ENCODE data around the gene BRIP1.
"Not testable (repeated sequence)": the region's sequence is repeated elsewhere in the genome, so short reads cannot be mapped to it uniquely, and the experiment has no call there.

The BRIP1 gene

GRCh38 chr17:61723183-61723582, 140.1 kb downstream of the BRIP1 start:
- no peak for DNase-seq

GRCh38 chr17:61722398-61722797, 140.9 kb downstream of the BRIP1 start:
- no peak for DNase-seq

- DNase-seq: no peak
These were observed 143.1 kb downstream of the BRIP1 start for GRCh38 chr17:61720016-61720795.

- not testable (repeated sequence) for DNase-seq
These were observed 144.1 kb downstream of the BRIP1 start for GRCh38 chr17:61719220-61719619.

GRCh38 chr17:61718022-61718421, 145.3 kb downstream of the BRIP1 start:
- DNase-seq: no peak

GRCh38 chr17:61717352-61717751, 146.0 kb downstream of the BRIP1 start:
- DNase-seq: no peak

DNA sequence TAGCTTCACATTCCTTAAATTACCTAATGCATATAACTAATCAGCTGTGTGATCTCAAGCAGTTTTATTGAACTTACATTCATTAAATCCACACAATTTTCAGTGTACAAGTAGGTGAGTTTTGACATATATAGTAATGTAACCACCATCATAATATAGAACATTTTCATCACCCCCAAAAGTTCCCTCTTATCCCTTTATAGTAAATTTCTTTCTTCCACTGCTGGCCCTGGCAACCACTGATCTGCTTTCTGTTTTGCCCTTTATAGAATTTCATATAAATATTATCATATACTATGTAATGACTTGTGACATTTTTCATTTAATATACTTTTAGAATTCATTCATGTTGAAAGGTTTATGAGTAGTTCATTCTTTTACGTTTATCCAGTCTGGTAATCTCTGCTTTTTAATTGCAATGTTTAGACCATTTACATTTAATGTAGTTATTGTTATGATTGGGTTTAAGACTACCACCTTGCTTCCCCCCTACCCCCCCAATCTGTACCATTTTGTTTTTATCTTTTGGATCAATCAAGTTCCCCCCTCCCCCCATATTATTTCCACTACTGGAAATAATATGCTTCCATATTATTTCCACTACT, 147.0 kb downstream of the BRIP1 start:
- DNase-seq: no peak

GRCh38 chr17:61715348-61715747, 148.0 kb downstream of the BRIP1 start:
- no peak for DNase-seq

GRCh38 chr17:61714300-61714699, 149.0 kb downstream of the BRIP1 start:
- no peak for DNase-seq

DNA sequence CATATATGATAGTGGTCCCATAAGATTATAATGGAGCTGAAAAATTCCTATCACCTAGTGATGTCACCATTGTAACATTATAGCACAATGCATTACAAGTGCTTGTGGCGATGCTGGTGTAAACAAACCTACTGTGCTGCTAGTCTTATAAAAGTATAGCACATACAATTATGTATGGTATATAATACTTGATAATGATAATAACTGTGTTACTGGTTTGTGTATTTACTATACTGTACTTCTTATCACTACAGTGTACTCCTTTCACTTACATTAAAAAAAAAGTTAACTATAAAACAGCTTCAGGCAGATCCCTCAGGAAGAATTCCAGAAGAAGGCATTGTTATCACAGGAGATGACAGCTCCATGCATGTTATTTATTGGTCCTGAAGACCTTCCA, 150.3 kb downstream of the BRIP1 start:
- DNase-seq: no peak

DNA sequence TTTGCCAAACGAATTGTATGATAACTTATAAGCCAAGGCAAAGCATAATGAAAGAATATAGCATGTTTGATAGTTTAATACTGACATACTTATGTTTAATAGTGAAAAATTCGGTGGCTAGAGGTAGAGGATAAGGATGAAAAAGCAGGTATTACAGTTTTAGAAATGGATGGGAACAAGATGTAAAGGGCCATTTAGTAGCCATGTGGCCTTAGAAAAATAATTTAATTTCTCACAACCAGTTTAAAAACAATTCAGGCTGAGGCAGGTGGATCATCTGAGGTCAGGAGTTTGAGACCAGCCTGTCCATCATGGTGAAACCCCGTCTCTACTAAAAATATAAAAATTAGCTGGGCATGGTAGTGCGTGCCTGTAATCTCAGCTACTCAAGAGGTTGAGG, 152.8 kb downstream of the BRIP1 start:
- no peak for DNase-seq

DNA sequence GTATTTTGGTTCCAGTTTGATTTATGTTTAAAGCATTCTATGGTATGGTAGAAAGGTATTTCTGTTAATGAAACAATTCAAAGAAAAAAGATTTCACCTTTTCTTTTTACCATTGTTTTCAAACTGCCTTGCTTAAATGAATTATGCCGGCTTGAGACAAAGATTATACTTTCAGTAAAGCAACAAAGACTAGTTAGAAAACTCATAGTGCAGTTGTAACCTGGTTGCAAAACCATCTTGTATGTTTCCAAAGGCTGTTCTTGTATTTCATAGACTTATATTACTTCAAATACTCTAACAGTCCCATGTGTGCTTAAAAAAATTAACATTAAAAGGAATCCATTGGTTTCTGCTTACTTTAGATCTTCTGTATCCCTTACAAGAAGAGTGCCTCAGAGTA, 153.8 kb downstream of the BRIP1 start:
- no peak for DNase-seq

- DNase-seq: no peak
These were observed 158.3 kb downstream of the BRIP1 start for GRCh38 chr17:61704935-61705449.

GRCh38 chr17:61702450-61702849, 160.9 kb downstream of the BRIP1 start:
- no peak for DNase-seq

GRCh38 chr17:61701978-61702377, 161.3 kb downstream of the BRIP1 start:
- no peak for DNase-seq

- no peak for DNase-seq
These were observed 162.0 kb downstream of the BRIP1 start for GRCh38 chr17:61701334-61701733.

GRCh38 chr17:61700252-61700651, 163.1 kb downstream of the BRIP1 start:
- no peak for DNase-seq

DNA sequence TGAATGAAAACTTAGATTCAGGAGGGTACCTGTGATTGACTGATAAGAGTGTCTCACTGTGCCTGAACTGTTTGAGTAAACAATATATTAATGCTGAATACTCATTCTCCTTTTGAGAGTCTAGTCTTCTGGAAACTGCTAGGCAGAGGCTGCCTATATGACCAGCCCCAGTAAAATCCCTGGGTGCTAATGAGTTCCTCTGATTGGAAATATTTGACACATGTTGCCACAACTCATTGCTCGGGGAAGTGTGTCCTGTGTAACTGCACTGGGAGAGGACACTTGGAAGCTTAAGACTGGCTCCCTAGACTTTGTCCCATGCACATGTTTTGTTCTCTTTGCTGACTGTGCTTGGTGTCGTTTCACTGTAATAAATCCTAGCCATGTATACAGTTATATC, 163.6 kb downstream of the BRIP1 start:
- no peak for DNase-seq

- DNase-seq: no peak
These were observed 164.3 kb downstream of the BRIP1 start for GRCh38 chr17:61699032-61699431.

DNA sequence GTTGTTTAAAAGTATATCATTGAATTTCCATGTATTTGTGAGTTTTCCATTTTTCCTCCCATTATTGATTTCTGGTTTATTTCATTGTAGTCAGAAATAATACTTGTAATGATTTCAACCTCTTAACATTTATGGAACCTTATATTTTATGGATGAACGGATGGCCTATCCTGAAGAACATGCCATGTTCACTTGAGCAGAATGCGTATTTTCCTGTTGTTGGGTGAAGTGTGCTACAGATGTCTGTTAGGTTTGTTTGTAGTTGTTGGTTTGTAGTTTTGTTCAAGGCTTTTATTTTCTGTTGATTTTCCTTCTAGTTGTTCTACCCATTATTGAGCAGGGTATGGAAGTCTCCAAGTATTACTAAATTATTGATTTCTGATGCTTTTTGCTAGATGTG, 165.1 kb downstream of the BRIP1 start:
- DNase-seq: no peak

DNA sequence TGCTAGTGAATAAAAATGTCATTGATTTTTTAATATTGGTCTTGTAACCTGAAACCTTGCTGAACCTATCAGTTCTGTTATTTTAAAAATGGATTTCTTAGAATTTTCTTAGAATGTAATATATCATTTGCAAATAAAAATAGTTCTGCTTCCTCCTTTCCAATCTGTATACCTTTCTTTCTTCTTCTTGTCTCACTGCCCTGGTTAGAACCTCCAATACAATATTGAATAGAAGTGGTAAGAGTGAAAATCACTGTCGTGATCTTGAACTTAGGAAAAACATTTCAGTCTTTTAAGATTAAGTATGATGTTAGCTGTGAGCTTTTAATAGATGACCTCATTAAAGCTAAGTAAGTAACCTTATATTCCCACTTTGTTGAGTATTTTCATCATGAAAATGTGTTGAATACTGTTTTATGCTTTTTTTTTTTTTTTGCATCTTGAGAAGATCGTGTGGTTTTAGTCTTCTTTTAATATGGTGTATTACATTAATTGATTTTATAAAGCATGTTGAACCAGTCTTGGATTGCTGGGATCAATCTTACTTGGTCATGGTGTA, 167.5 kb downstream of the BRIP1 start:
- no peak for DNase-seq

DNA sequence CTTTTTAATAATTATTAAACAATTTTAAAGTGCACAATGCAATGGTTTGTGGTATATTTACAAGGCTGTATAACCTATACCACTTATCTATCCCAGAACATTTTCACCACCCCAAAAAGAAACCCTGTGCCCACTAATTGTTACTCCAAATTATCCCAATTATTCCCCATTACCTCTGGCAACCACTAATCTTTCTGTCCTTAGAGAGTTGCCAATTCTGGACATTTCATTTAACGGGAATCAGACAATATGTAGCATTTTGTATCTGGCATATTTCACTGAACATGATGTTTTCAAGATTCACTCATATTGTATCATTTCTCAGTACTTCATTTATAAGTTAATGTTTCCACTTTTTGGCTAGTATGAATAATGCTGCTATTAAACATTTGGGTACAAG, 169.2 kb downstream of the BRIP1 start:
- DNase-seq: no peak

DNA sequence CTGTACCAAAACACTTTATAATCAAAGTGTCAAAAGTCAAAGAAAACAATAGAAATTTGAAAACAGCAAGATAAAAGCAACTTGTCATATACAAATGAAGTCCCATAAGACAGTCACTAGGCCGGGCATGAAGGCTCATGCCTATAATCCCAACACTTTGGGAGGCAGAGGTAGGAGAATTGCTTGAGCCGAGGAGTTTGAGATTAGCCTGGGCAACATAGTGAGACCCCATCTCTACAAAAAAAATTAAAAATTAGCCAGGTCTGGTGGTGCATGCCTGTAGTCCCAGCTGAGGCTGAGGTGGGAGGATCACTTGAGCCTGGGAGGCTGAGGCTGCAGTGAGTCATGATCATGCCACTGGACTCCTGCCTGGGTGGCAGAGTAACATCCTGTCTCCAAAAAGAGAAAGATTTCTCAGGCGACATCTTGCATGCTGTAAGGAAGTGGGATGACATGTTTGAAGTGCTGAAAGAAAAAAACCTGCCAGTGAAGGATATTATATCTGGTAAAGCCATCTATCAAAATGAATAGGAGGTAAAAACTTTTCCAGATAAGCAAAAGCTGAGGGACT, 173.6 kb downstream of the BRIP1 start:
- no peak for DNase-seq

DNA sequence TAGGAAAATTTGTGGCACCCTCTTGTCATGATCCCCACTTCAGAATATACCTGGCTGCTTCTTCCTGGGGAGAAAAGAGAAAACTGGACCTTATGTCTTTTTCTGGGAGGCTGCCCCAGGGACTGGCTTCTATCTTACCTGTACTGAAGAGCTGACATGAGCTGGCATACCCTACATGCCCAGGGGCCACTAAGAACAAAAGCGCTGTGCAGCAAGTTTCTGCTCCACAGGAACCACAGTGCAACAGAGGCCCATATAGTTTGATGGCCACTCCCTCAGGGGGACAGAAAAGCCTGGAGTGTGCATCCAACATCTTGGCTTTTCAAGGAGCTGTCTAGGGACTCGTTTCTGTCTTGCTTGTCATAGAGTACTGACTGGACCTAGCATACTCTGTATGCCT, 175.6 kb downstream of the BRIP1 start:
- DNase-seq: no peak
